Measurements from ENCODE around the gene ACAA1.

The ACAA1 gene

DNA sequence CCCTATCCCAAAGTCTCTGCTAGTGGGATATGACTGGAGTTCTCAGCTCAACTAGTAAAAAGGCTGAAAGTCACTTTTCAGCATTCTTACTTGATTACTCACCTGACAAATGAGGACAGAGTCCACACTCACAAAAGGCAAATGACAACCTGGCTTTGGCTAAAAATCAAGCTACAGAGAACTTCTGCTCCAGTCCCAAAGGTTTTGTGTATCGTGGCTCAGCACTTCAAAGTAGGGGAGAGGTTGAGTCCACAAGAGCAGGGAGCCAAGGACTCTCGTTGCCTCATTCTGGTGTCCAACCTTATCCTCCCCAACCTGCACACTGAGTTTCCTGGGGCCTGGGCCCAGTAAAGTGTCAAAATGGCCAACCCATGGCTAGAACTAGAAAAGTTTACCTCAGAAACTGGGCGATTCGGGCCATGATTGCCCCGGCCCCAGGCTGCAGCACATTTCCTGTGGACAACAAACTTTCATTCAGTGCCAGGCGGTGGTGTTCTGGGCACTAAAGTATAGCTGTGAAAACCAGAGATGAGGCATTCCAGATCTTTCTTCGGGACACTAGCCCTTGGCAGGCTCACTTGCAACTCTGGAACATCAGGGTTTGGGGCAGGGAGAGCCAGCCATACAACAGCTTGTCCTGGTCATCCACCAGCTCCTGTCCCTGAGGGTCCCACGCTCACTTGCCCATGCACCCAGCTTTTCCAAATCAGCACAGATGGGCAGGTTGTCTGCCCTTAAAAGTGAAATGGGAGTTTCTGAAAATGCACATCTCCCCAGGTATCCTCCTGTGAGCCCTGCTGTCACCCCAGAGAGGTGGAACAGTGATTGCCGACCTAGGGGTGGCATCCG lies 3.1 kb downstream of the ACAA1 start:
- DNase-seq, result no peak

DNA sequence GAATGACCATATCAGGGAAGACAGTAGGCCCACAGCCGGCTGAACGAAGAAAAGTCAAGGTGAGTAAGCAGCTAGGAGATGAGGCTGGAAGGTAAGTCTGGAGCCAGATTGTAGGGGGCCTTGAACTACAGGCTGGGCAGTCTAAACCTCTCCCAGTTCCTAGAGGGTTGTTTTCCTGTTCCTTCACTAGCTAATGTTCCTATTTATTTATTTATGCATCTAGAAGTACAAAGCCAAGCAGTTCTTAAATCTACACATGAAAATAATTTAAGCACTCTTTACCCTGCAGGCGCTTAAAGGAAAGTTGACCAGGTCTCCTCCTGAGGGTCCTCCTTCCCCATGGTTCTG lies 3.7 kb downstream of the ACAA1 start:
- no peak for DNase-seq

DNA sequence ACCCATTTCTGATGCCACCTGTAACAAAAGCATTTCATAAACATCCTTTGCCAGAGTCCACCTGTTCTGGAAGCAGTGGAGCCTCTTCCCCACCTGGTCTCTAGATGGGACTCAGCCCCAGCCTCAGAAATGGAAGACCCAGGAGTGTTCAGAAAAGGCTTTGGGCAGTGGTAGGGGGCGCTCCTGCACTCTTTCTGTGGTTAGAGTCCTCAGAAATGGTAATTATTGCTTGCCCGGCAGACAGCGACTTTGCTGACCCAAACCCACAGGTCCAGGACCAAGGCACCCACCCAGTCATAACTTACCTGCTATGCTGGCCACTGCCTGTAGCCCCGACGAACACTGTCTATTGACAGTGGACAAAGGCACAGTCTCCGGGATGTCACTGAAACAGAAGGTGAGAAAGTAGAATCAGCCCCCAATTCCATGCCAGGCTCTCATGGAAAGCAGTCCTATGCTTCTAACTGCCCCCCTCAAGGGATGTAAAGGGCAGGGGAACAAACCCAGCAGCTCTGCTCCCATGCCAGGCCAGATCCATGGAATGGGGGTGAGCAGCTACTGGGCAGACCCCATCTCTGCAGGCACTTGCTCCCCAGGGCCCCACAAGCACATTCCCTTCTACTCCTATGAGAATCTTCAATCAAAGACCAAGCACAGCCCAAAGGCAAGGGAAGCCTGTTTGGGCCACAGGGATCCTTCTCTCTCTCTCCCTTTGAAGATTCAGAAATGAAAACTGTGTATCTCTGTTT lies 5.1 kb downstream of the ACAA1 start:
- no peak for DNase-seq

DNA sequence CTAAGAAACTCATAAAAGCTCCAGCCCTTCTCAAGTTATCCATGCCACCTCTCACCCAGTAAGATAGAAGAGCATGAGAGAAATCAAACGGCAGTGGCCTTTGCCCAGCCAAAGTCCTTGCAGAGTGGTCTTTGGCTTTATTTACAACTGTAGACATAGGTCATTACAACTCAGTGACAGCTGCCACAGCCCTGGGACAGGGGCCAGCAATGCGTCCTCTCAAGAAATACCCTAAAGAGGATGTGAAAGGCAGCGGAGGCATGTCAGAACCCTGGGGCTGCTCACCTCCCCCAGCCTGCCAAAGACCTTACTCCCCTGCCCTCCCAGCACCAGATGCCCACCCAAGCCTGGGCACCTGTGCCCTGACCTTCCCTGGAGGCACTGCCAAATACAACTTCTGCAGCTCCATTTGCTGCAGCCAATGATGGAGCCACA lies 6.3 kb downstream of the ACAA1 start:
- no peak for DNase-seq

DNA sequence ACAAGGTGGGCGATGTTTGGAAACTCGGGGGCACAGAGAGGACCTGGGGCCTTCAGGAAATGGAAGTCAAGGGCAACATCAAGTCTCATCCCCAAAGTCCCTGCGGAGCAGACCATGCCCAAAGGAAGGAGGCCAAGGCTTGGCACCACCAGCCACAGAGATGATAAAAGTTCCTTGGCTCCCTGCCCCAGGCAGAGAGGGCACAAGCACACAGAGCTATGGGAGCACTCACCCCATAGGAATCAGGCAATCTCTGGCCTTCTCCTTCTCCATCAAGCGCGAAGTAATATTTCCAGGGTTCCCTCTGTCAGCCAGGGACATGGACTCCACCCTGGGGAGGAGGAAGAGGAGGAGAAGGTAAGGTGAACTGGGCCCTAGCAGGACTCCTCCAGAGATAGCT lies 7.9 kb downstream of the ACAA1 start:
- DNase-seq, result no peak

DNA sequence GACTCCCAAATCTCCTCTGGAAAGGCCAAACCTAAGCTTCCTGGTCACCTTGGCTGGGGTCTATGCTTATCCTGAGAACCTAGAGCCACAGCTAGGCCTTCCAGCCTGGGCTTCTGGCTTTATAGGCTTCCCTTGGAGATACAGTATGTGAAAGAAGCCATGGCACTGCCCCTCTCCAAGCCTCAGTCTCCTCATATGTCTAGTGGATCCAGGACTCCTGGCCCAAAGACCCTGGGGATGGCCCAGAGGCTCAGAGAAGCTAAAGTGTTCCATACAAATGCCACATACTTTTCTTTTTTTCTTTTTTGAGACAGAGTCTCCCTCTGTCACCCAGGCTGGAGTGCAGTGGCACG lies 8.6 kb downstream of the ACAA1 start:
- peak; percentile 9 for DNase-seq

DNA sequence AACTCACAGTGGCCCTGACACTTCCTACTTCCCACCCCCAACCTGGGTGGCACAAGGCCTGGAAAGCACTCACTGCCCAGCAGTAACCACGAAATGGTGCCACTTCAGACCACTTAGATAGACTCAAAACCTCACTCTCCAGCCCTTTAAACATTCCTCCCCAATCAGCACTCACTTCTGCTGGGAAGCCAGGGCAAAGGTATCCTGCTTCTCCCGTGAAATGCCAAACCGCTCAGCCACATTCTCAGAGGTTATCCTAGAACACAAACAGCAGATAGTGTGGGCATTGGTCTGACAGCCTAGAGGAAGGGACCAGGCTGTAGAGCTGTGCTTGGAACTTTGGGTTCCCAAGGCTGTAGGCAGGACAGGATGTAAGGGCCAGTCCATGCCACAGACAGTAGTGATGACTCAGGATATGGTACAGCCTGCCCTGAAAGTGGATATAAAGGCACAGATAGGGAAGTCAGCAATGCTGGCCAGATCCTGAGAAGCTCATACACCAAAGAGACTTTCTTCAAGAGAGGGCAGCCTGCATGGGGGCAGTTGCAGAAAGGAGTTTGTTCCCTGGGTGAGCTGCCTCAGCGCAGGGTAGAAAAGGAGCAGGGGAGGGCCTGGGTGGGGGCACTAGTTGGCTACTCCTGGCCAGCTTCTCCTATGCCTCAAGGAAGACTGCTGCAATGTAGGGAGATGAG lies 9.2 kb downstream of the ACAA1 start:
- DNase-seq, result peak; percentile 3

DNA sequence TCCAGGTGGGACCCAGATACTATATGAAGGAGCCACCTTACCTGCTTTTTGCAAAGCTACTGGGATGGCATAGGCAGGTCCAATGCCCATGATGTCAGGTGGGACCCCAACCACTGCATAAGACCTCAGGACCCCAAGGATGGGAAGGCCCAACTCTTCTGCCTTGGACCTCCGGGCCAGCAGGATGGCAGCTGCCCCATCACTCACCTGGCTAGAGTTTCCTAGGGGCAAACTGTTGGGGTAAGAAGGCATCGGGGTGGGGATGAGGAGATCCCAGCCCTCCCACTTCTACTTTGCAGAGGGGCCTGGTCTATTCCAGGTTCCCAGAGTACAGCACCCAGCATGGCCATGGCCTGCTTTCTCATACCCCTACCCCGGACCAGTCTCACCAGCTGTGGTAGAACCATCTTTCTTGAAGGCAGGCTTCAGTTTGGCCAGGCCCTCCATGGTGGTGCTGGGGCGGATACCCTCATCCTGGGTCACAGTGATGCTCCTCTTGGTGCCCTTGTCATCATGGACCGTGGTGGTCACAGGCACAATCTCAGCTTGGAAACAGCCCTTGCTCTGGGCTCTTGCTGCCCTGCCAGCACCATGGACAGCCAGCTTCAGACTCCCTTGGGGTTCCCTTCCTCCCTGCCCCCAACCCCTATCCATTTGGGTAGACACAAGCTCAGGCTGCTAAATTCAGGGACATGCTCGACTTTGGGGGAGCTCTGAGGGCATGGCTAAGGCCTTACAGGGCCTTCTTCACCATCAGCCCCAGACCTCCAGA lies 10.6 kb downstream of the ACAA1 start:
- peak; percentile 13 for DNase-seq

DNA sequence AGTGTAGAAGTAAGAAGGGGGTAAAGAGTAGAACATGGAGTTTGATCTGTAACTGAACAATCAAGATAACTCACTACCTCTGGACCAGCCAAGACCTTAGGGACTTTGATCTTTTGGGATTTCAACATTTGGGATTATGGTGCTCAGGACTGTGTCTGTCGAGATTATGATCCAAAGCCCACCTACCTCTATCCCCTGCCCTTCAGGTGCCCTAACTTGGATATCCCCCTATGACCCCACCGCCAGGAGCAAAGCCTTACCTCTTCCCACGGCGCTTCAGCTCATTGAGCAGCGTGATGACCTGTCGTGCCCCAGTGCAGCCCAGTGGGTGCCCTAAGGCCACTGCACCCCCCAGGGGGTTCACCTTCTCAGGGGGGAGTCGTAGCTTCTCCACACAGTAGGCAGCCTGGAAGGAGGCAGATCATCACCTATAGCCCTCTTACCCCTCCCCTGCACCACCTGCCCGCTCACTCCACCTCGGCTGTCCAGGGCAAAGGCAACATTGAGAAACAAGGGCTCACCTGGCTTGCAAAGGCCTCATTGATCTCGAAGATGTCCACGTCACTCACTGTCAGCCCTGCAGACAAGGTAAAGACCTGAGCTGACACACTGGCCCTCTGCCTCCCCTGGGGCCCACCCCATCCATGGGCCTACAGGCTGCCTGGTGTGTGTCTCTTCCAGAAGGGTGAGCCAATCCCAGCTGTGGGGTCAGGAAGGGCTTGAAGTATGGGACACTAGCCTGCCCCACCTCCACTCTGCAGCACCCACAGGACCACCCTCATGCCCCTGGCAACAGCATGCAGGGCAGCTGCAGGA lies 11.4 kb downstream of the ACAA1 start:
- no peak for DNase-seq

DNA sequence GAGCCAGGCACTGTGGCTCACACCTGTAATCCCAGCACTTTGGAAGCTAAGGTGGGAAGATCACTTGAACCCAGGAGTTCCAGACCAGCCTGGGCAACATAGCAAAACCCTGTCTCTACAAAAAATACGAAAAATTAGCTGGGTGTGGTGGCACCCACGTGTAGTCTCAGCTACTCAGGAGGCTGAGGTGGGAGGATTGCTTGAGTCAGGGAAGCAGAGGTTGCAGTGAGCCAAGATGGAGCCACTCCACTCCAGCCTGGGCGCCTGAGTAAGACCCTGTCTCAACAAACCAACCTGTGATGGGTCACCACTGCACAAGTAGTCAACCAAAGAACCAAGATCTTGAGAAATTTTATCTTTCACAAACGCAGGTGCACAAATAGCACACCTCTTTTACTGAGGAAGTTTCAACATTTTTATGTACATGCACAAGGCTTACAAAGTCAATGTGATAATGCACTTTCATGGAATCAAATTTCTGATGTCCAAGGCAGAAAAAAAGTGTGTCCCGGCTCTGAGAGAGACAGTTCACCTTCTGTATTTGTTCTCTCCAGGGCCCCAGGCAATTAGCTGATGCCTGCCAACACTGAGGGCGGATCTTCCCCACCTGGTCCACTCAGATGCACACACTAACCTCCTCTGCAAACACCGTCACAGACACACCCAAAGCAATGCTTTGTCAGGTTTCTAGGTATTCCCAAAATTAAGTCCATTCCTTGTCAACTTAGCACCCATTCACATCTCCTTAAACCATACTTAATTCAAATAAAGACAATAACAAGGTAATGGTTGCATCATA lies 12.4 kb downstream of the ACAA1 start:
- DNase-seq, result no peak

DNA sequence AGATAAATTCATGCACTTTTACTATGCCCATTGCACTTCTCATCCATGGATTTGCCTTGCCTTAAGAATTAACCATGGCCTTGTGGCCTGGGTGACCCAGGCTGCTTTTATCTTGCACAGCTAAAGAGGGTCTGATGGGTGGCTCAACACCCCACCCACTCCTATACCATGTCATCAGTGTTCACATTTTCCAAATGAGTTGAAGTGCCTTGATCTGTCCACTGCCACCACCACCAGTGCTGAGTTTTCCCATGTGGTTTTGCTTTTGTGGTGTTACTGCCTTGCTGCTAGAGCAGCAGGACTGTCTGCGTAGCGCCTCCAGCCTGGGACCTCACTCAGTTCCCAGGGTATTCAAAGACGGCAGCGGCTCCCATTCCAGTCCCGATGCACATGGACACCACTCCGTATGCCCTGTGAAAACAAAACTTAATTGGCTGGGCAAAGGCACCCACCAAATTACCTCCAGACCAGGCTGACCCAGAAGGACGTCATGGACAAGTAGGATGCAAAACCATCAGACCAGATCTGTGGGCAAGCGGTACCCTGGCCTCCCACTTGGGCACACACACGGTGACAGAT lies 14.1 kb downstream of the ACAA1 start:
- peak; percentile 14 for DNase-seq

DNA sequence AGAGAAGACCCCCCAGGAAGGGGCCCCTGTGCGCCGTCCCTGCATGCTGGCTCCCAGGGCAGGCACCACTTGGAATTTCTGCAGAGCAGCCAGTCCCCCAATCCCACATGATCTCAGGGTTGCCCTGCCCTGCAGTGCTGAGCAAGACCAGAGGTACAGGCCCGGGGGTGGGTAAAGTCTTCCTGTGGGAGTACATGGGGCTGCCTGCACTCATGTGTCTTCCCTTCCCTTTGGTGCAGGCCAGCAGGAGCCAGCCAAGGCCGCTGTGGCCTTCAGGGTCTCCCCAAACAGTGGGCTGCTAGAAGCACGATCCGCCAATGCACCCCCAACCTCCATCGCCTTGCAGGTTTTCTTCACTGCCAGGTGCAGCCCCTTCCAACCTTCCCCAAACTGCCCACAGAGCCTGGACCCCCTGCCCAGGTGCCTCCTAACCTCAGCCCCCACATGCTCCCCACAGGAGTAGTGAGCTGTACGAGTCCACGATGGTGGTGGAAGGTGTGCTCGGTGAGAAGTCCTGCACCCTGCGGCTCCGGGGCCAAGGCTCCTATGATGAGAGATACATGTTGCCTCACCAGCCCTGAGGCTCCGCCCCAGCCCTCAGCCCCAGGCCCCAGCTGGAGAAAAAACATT lies 15.0 kb downstream of the ACAA1 start:
- peak; percentile 25 for DNase-seq

DNA sequence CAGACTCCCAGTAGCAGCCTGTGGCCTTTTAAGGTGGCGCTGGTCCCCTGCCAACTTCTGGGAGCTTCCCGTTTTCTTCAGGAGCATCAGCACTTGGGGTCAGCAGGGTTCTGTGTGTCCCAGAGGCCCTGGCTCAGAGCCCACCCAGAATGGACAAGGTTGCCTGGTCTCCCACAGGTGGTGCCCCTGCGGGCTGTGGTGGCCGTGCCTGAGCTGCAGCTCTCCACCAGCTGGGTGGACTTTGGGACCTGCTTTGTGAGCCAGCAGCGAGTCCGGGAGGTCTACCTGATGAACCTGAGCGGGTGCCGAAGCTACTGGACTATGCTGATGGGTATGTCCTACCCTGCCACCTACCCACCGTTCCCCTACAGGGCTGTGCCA lies 15.5 kb downstream of the ACAA1 start:
- DNase-seq, result peak; percentile 25

DNA sequence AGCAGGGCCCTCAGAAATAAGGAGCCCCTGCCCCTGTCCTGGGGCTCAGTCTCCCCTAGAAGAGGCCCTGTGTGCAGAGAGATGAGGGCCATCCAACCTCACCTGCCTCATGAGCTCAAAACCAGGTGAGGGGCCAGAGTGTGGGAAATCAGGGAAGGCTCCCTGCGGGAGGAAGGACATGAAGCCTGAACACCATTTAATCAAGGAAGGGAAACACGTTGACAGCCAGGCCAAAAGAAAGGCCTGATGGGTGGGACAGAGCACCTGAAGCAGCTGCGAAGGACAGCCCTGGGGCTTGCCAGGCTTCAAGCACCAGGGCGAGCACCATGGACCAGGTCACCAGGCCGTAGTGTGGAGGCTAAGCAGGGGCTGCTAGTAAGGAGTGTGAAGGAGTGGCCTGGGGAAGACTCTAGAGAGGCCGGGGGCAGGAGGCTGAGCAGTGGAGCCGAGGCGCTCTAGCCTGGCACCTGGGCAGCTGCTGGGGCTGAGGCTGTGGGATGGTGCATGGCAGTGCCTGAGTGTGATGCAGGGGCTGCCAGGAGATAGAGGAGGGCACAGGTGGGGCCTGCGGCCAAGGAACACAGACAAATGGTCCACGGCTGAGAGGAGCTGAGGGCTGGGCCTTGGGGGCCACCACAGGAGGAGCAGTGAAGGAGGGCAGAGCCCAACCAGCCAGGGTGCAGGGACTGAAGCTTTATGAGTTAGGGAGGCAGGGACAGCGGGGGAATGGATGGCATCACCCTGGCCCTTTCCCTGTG lies 16.1 kb downstream of the ACAA1 start:
- peak; percentile 21 for DNase-seq

DNA sequence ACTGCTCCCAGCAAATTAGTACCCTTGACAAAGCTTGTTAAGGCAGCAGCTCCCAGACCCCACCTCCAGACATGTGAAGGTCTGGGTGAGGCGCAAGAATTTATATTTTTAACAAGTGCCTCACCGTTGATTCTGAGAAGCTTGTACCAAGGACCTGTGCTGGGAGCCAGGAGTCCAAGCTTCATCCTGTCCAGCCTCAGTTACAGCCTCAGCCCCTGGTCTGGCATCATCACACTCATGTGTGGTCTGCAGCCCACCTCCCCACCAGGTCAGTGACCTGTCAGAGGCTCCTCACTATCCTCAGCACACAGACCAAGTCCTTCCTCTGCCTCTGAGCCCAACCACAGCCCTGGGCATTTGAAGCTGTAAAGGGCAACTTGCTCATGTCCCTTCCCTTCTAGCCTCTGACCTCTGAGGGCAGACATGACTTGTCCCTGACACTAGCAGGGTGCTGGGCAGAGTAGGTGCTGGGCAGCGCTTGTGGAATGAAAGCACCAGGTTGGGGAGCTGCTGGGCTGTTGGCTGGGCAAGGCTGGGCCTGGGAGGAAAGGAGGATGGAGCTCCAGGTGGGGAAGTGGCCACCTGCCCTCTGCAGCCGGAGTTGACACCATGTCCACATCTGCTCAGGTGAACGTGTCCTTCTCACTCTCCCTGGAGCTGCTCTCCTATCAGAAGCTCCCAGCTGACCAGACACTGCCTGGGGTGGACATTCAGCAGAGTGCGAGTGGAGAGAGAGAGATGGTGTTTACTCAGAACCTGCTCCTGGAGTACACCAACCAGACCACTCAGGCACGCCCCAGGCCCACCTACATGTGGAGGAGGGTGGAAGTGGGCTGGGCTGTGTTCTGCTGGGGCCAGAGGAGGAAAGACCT lies 16.9 kb downstream of the ACAA1 start:
- peak; percentile 29 for DNase-seq

DNA sequence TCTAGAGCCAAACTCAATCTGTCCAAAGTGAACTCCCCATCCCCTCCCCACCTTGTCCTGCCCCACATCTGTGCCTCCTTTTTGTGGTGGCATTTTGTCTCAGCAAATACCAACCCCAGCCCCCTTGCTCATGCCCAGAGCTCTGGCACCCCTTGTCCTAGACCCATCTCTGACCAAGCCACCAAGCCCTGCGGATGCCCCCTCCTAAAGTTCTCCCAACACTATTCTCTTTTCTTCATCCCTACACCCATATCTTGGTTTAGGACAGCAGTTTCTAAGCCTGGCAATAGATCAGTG lies 17.7 kb downstream of the ACAA1 start:
- peak; percentile 7 for DNase-seq

DNA sequence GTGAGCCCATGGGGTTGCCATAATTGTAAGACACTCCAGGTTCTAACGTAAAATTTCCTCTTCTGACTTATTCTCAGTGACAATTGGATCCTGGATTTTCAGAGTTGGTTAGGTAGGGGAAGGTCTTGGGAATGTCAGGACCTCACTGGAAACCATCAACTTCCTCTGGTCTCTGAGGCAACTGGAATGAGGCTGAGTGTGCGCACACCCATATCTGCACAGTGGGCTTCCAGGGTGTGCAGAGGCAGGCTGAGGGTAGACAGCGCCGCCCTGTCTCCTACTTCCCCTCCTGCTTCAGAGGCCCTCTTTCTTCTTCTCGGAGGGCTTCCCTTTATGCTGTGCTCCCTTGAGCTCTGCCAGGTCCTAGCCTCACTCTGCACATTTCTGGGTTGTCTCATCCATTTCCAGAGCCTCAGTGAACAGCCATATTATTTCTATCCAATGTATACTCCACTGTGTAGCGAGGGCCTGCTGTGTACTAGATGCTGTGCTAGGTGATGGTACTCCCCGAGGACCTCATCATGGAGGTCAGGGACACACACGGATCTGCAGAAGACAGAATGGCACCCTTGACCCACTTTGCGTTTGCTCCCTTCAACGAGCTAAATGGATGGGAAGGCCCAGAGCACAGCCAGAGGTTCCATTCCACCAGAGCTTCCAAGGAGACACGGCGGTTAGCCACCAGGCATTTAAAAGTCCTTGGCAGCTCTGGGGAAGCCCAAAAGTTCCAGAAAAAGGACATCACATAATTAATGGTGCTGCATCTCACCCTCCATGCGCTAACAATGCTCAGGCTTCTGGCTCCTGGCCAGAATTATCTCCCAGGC lies 18.3 kb downstream of the ACAA1 start:
- DNase-seq, result peak; percentile 17
